Activated naive CD8-positive, alpha-beta T cell treated with anti-CD3 and anti-CD28 coated beads for 36 hours (primary cell): ENCODE data around the gene TATDN2. TPM values are rescaled to one million over a fixed set of nuclear protein-coding genes. Genes with fewer than 3 reads are reported as not detected.
"Not testable (repeated sequence)": the region's sequence is repeated elsewhere in the genome, so short reads cannot be mapped to it uniquely, and the experiment has no call there.

Experiments used
- DNase-seq: peaks from one replicate; pipeline ENCODE4 v3.0.0; 2021
- H3K27ac Mint-ChIP-seq: one replicate; pipeline ENCODE4 v1.8.0; 2022; ENCODE audit warnings: mild to moderate bottlenecking, moderate library complexity, mixed read lengths
- H3K27me3 Mint-ChIP-seq: one replicate; pipeline ENCODE4 v1.8.0; 2022; ENCODE audit warnings: mild to moderate bottlenecking, mixed read lengths
- H3K36me3 Mint-ChIP-seq: one replicate; pipeline ENCODE4 v1.8.0; 2021; ENCODE audit warnings: mild to moderate bottlenecking, mixed read lengths
- H3K4me1 Mint-ChIP-seq: one replicate; pipeline ENCODE4 v1.8.0; 2021; ENCODE audit warnings: mixed read lengths
- H3K4me3 Mint-ChIP-seq: one replicate; pipeline ENCODE4 v1.8.0; 2022; ENCODE audit warnings: mild to moderate bottlenecking, moderate library complexity, mixed read lengths
- H3K9me3 Mint-ChIP-seq: one replicate; pipeline ENCODE4 v1.8.0; 2022; ENCODE audit warnings: mixed read lengths
- total RNA-seq, 2 experiments: library from RNA; stranded (reverse); gene quantifications; one replicate each; pipeline ENCODE4 v1.2.3, GENCODE V29; 2021

The TATDN2 gene
- total RNA-seq, 2 experiments from 2014 or later, result 41.6 to 48.5 TPM

DNA sequence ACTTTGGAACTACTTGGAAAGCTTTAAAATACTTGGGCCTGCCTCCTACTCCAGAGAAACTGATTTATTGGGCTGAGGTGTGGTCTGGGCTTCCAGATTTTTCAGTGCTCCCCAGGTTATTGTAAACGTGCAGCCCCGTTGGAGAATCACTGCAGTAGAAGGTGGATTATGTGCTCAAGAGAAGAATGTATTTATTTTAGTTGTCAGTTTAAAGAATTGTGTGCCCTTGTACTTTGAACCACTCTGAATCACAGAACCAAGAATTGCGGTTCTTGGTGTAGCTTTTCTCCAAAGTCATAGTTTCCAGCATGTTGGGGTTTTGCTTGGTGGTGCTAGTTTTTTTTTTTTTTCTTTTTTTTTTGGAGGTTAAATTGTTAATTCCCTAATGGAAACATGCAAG lies 1.6 kb downstream of the TATDN2 start:
- H3K27me3 Mint-ChIP-seq, result no peaks in the 10 kb centered on the region

DNA sequence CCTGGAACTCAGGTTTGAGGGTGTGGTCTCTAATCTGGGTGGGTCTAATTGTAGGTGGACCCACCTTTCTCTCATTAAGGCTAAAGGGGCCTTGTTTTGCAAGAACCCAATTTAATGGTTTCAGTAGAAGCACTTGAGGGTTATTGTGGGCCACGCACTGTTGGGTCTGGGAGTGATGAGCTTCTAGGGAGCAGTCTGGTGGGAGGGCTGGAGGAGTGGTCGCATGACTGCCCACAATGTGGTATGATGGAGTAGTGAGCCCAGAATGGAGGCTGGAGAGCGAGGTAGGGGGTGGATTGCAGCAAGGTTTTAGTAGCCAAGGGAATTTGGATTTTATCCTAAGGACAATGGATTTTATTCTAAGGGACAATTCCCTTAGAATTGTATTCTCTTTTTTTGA lies 2.7 kb downstream of the TATDN2 start:
- Mint-ChIP-seq H3K36me3 (peaks cover 80% of the 10 kb centered on the region), H3K27me3 (no peaks in the 10 kb centered on the region), H3K4me3 (peak overlapping the region; percentile 91), H3K9me3 (peaks cover 13% of the 10 kb centered on the region), H3K27ac (peak overlapping the region; percentile 93), H3K4me1 (peaks cover 57% of the 10 kb centered on the region)
- no peak for DNase-seq

More for the DNA sequence above, 1.6 kb downstream of the TATDN2 start:
- no peak for DNase-seq
- Mint-ChIP-seq H3K9me3 (peaks cover 21% of the 10 kb centered on the region), H3K4me1 (peaks cover 51% of the 10 kb centered on the region), H3K4me3 (peak overlapping the region; percentile 91), H3K27ac (peak overlapping the region; percentile 93), H3K36me3 (peaks cover 84% of the 10 kb centered on the region)

DNA sequence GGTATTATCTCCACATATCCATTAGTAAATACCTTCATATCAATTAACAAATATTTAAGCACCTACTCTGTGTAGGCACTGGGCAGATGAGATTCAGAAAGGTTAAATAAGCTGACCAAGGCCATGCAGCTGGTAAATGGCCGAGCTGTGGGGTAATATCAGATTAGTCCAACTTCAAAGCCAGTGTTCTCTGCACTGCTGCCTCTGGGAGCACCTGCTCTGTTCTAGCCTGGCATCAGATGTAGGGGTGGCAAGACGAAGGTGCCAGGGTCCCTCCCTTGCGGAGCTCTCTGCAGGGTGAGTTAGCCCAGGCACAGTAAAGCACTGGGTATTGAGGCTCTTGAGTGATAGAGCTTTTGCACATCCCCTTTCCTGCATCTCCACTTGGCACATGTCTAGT lies 5.5 kb downstream of the TATDN2 start:
- peaks cover 4% of the 10 kb centered on the region for H3K9me3 Mint-ChIP-seq
- H3K27me3 Mint-ChIP-seq, result no peaks in the 10 kb centered on the region
- H3K27ac Mint-ChIP-seq, result no peak overlapping the region
- peaks cover 55% of the 10 kb centered on the region for H3K4me1 Mint-ChIP-seq
- peaks cover 75% of the 10 kb centered on the region for H3K36me3 Mint-ChIP-seq
- H3K4me3 Mint-ChIP-seq, result no peak overlapping the region
- DNase-seq, result no peak

DNA sequence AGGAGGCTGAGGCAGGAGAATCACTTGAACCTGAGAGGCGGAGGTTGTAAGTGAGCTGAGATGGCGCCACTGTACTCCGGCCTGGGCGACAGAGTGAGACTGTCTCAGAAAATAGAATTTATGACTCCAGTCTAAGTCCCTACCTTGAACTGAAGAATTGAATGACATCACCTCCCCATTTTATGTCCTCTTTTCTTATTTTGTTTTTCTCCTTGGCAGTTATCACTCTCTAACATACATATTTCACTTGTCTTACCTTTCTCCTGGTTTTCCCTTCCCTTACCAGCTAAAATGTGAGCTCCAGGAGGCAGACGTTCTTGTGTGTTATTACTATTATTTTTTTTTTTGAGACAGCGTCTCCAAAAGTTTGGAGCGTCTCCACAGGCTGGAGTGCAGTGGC lies 7.6 kb downstream of the TATDN2 start:
- Mint-ChIP-seq H3K4me1 (peaks cover 56% of the 10 kb centered on the region), H3K9me3 (peaks cover 4% of the 10 kb centered on the region), H3K27me3 (no peaks in the 10 kb centered on the region), H3K4me3 (no peak overlapping the region), H3K36me3 (peaks cover 68% of the 10 kb centered on the region), H3K27ac (peak overlapping the region; percentile 6)
- no peak for DNase-seq

DNA sequence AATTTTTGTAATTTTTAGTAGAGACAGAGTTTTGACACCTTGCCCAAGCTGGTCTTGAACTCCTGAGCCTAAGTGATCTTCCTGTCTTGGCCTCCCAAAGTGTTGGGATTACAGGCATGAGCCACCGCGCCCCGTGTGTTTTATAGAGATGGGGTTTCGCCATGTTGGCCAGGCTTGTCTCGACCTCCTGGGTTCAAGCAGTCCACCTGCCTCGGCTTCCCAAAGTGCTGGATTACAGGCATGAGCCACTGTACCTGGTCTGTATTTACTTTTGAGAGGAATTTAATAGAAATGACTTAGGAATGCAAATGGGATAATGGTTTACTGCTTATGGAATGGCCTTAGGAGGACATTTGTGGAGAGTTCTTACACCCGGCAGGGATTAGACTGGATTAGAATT lies 10.8 kb downstream of the TATDN2 start:
- Mint-ChIP-seq H3K4me3 (no peak overlapping the region), H3K27ac (peak overlapping the region; percentile 23)

DNA sequence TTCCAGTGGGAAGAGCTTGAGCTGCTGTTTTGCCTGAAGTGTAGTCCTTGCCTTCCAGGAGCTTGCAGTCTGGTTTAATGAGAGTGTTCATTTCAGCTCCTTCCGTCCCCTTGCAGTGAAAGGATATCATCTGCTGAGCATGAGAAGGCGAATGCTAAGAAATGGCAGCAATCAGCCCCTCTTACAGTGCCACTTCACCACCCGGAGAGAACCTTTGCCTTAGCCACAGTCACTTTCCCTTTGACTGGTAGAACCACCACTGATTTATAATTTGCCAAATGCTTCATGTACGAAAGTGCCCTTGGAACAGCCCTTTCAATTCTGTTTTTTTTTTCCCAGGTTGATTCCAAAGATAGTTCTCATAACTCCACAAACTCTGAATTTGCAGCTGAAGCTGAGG lies 11.5 kb downstream of the TATDN2 start:
- H3K9me3 Mint-ChIP-seq, result no peaks in the 10 kb centered on the region
- no peaks in the 10 kb centered on the region for H3K27me3 Mint-ChIP-seq
- peak overlapping the region; percentile 23 for H3K27ac Mint-ChIP-seq
- no peak overlapping the region for H3K4me3 Mint-ChIP-seq
- peaks cover 59% of the 10 kb centered on the region for H3K4me1 Mint-ChIP-seq
- H3K36me3 Mint-ChIP-seq, result peaks cover 70% of the 10 kb centered on the region
- no peak for DNase-seq

More for the DNA sequence above, 10.8 kb downstream of the TATDN2 start:
- no peak for DNase-seq
- Mint-ChIP-seq H3K27me3 (no peaks in the 10 kb centered on the region), H3K9me3 (no peaks in the 10 kb centered on the region), H3K36me3 (peaks cover 72% of the 10 kb centered on the region), H3K4me1 (peaks cover 60% of the 10 kb centered on the region)

DNA sequence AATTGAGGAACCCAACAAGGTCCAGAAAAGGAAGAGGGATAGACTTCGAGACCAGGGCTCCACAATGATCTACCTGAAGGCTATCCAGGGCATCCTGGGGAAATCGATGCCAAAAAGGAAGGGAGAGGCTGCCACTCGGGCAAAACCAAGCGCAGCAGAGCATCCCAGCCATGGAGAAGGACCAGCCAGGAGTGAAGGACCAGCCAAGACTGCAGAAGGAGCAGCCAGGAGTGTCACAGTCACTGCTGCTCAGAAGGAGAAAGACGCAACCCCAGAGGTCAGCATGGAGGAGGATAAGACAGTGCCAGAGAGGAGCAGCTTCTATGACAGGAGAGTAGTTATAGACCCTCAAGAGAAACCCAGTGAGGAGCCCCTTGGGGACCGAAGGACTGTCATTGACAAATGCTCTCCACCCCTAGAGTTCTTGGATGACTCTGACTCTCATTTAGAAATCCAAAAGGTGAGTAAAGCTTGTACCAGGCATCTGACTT lies 12.0 kb downstream of the TATDN2 start:
- Mint-ChIP-seq H3K36me3 (peaks cover 67% of the 10 kb centered on the region), H3K4me3 (no peak overlapping the region), H3K4me1 (peaks cover 57% of the 10 kb centered on the region), H3K9me3 (no peaks in the 10 kb centered on the region), H3K27me3 (no peaks in the 10 kb centered on the region), H3K27ac (peak overlapping the region; percentile 23)
- no peak for DNase-seq

DNA sequence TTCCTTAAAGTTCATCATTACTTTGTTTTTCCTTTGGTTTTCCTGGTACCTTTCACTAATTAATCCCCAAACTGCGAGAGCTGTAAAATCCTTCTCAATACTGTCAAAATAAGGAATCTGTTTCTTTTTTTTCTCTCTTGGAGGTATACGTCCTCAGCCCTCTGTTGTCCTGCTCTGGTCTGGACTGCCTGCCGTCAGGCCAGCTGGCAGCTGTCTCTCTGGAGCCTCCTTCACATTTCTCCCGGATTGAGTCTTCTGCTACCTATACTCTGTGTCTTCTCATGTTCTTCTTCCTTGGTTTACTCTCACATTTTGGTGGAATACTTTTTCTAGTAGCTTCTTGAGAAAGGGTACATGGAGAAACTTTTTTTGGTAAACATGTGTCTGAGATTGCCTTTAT lies 13.8 kb downstream of the TATDN2 start:
- Mint-ChIP-seq H3K27ac (peak overlapping the region; percentile 54), H3K4me1 (peaks cover 64% of the 10 kb centered on the region), H3K9me3 (no peaks in the 10 kb centered on the region), H3K4me3 (no peak overlapping the region), H3K27me3 (no peaks in the 10 kb centered on the region), H3K36me3 (peaks cover 68% of the 10 kb centered on the region)
- DNase-seq, result no peak

DNA sequence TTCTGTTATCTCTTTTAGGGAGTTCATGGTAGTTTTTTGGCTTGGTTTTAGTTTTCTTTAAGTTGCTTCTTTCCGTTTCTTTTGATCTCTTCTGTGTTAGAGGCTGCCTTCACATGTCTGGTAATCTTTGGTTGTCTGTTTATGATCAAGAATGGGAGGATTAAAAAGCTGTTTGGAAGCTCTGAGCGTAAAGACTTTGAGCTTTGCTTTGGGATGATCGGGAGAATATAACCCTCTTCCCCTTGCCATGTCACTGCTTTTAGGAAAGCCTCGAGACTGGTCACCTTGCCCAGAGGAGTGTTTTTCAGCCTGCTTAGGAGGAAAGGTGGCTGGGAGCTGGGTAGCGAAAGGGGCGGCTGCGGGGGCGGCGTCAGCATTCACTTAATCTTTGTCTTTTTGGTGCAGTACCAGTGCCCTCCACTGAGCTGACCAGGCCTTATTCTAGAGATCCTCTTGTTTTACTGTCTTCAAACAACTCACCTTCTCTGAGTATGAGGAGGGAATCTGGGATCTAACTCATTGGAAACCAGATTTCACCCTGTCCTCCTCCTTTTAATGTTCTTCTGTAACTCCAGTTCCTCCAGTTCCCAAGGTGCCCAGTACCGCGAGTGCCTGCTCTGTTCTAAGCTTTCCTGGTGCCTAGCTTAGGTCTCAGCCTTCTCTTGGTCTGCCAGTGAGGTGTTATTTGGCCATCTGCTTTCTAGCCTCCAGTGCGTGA lies 15.5 kb downstream of the TATDN2 start:
- Mint-ChIP-seq H3K27ac (peak overlapping the region; percentile 82), H3K9me3 (no peaks in the 10 kb centered on the region), H3K36me3 (peaks cover 75% of the 10 kb centered on the region), H3K27me3 (no peaks in the 10 kb centered on the region), H3K4me1 (peaks cover 69% of the 10 kb centered on the region), H3K4me3 (peak overlapping the region; percentile 63)
- peak; percentile 72 for DNase-seq

DNA sequence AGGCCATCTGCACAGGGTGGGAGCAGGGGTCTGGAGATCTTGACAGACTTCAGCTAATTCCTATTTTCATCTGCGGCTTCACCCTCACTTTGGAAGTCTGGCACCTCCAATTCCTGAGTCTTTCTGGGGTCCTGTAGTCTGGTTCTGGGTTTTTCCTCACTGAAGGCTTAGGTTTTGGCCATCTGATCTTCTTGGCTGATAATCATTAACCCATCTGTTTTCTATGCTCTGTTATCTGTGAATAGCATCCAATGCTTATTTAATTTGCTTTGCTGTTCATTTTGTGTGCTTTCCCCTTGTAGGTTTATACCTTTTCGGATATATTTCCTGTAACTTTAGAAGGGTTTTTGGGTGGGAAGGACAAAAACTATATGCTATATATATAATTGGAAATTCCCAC lies 17.6 kb downstream of the TATDN2 start:
- Mint-ChIP-seq H3K9me3 (no peaks in the 10 kb centered on the region), H3K27ac (no peak overlapping the region), H3K27me3 (no peaks in the 10 kb centered on the region), H3K4me1 (peaks cover 62% of the 10 kb centered on the region), H3K4me3 (peak overlapping the region; percentile 8), H3K36me3 (peaks cover 67% of the 10 kb centered on the region)
- DNase-seq, result no peak

DNA sequence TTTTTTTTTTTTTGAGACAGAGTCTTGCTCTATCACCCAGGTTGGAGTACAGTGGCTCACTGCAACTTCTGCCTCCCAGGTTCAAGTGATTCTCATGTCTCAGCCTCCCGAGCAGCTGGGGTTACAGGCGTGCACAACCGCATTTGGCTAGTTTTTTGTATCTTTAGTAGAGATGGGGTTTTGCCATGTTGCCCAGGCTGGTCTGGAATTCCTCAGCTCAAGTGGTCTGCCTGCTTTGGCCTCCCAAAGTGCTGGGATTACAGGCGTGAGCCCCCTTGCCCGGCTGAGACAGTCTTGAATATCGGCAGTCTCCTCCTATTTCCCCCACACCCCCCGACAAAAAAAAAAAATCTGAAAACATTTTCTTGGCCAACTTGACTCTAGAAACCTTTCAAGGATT lies 18.7 kb downstream of the TATDN2 start:
- H3K4me3 Mint-ChIP-seq, H3K9me3 Mint-ChIP-seq, DNase-seq, H3K27me3 Mint-ChIP-seq: not testable (repeated sequence)
- H3K4me1 Mint-ChIP-seq, result peaks cover 58% of the 10 kb centered on the region
- H3K36me3 Mint-ChIP-seq, result peaks cover 59% of the 10 kb centered on the region
- H3K27ac Mint-ChIP-seq, result peak overlapping the region; percentile 3

DNA sequence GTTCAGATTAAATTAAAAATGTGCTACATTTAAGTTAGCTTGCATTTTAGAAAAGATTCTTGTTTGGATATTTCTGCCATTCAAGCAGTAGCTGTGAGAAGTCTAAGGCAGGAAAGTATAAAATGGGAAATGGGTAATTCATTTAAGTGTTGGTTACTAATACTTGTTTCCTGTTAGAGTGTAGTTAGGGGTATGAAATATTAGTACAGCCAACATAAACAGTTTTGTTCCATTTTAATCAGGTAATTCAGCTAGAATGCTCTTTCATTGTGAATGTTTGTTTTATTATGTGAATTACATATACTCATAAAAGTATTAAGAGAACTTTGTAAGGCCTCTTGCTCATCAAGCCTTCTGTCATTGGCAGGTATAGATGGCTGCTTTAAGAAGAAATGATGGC lies 19.9 kb downstream of the TATDN2 start:
- Mint-ChIP-seq H3K4me3 (no peak overlapping the region), H3K9me3 (no peaks in the 10 kb centered on the region), H3K4me1 (peaks cover 55% of the 10 kb centered on the region), H3K27me3 (no peaks in the 10 kb centered on the region), H3K36me3 (peaks cover 54% of the 10 kb centered on the region), H3K27ac (no peak overlapping the region)
- no peak for DNase-seq

DNA sequence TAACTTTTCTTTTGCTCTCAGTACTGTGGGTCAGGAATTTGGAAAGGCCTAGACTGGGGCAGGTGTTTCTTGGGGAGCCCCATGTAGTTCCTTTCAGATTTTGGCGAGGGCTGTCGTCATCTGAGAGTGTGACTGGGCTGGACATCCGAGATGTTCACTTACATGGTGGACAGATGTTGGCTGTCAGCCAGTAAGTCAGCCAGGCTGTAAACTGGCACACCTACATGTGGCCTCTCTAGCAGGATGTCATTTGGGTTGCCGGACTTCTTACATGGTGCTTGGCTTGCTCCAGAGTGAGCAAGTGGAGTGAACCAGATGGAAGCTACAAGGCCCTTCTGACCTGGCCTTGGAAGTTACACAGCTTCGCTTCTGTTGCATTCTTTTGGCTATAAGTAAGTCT lies 20.7 kb downstream of the TATDN2 start:
- Mint-ChIP-seq H3K36me3 (peaks cover 52% of the 10 kb centered on the region), H3K9me3 (no peaks in the 10 kb centered on the region), H3K4me1 (peaks cover 54% of the 10 kb centered on the region)

DNA sequence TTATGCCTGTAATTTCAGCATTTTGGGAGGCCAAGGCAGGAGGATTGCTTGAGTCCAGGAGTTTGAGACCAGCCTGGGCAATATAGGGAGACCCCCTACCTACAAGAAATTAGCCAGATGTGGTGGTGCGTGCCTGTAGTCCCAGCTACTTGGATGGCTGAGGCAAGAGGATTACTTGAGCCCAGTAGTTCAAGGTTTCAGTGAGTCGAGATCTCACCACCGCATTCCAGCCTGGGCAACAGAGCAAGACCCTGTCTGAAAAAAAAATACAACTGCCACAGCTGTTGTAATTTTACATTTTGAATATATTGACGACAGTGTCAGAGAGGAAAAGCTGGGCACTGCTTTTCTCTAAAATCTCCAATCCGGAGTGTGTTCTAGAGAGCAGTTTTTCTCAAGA lies 21.2 kb downstream of the TATDN2 start:
- DNase-seq, result no peak
- H3K4me1 Mint-ChIP-seq, result peaks cover 53% of the 10 kb centered on the region
- H3K36me3 Mint-ChIP-seq, result peaks cover 48% of the 10 kb centered on the region
- no peaks in the 10 kb centered on the region for H3K27me3 Mint-ChIP-seq
- H3K27ac Mint-ChIP-seq, result no peak overlapping the region
- no peaks in the 10 kb centered on the region for H3K9me3 Mint-ChIP-seq
- no peak overlapping the region for H3K4me3 Mint-ChIP-seq

More for the DNA sequence above, 20.7 kb downstream of the TATDN2 start:
- DNase-seq, result no peak
- Mint-ChIP-seq H3K27me3 (no peaks in the 10 kb centered on the region), H3K27ac (no peak overlapping the region), H3K4me3 (no peak overlapping the region)

DNA sequence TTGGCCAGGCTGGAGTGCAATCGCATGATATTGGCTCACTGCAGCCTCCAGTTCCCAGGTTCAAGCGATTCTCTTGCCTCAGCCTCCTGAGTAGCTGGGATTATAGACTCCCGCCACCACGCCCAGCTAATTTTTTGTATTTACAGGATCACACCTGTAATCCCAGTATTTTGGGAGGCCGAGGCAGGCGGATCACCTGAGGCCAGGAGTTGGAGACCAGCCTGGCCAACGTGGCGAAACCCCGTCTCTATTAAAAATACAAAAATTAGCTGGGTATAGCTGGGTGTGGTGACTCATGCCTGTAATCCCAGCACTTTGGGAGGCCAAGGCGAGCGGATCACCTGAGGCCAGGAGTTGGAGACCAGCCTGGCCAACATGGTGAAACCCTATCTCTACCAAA lies 24.2 kb downstream of the TATDN2 start:
- H3K9me3 Mint-ChIP-seq, H3K27me3 Mint-ChIP-seq, H3K4me3 Mint-ChIP-seq, H3K27ac Mint-ChIP-seq, DNase-seq: not testable (repeated sequence)
- H3K36me3 Mint-ChIP-seq, result peaks cover 28% of the 10 kb centered on the region
- H3K4me1 Mint-ChIP-seq, result peaks cover 36% of the 10 kb centered on the region

DNA sequence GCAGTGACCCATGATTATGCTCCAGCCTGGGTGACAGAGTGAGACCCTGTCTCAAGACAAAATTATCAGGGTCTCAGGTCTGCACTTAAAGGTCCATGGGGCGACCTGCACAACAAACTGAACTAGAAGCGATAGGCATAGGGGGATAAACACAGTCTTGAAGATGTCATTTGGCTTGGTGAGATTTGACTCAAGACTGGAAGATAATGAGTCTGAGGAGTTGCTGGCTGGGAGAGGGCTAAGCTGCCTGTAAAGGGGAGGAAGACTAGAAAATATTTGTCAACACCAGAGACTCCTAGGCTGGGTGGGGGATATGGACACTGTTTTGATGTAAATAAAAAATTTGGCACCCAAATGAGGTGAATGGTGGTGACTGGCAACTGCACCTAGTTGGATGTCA lies 24.7 kb downstream of the TATDN2 start:
- no peaks in the 10 kb centered on the region for H3K27me3 Mint-ChIP-seq
- H3K4me3 Mint-ChIP-seq, result no peak overlapping the region
- H3K9me3 Mint-ChIP-seq, result no peaks in the 10 kb centered on the region
- no peak overlapping the region for H3K27ac Mint-ChIP-seq
- peaks cover 34% of the 10 kb centered on the region for H3K4me1 Mint-ChIP-seq
- DNase-seq, result no peak
- H3K36me3 Mint-ChIP-seq, result peaks cover 26% of the 10 kb centered on the region
